HG03280 (cell line): ENCODE measurements around the gene PHF19.

ENCODE experiments used
- ATAC-seq: cut with Tn5 transposase; IDR thresholded peaks from one replicate; pipeline ENCODE4 v1.9.1; 2021; ENCODE audit warnings: mild to moderate bottlenecking, moderate library complexity; ENCODE audit not compliant: unreplicated experiment

The PHF19 gene

DNA sequence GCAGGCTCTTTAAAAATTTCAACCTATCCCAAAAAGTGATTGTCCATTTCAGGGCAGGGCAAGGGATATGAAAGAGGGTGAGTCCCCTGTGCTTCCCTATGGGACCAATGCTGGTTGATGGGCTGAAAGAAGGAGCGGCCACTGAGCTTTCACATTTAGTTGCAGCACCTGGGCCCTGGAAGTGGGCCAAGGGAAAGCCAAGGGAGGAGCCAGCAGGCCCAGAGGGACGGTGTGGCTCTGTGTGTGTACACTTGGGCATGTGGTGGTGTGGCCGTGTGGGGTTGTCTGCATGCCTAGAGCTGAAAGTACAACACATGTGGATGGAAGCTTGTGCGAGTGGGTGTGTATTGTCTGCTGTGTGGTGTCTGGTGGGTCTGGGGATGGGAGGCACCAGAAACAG is 20.3 kb downstream of the PHF19 start:
- no peak for ATAC-seq

- no peak for ATAC-seq
Observed at GRCh38 chr9:120855827-120856670, 20.9 kb downstream of the PHF19 start.

DNA sequence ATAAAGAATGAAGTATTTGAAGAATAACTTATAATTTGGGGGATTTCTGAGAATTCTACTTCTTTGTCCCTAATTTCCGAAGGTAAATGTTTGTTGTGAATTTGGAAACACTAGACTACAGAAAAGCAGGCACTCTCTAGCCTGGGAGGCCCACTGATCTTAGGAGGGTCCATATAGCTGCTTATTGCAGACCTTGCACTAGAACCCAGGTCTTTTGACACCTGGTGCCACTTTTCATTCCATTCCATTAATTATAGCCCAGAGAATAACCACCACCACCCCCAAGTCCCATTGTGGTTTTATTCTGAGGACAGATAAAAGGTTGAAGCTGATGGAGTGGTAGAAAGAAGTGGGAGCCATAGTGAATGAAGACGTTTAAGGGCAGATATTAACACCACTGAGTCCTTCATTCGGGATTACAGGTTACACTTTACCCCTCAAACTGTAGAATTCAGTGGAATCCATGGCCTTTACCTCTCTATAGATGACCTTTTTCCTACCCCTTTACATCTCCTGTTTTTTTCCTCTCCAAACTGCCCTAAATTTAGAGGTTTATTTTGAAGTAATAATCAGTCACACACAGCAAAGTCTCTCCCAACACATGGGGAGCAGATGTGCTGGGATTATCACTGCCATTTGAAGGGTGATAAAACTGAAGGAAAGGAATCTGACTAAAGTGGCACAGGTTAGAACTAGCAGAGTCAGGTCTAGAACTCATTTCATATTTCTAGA is 22.2 kb downstream of the PHF19 start:
- no peak for ATAC-seq

DNA sequence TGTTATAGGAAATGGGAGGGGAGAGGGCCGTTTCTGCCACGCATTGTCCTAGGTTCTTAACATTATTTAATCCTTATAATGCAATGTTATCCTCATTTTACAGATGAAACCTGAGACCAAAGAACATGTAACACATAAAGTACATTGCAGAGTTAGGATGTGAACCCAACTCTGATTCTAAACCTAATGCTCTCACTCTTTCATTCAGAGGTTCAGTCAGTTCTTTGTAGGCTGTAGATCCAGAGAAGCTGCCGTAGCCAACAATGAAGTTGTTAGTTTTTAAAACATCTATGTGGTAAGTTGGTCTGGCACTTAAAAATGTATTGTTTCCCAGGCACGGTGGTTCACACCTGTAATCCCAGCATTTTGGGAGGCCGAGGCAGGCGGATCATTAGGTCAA is 23.8 kb downstream of the PHF19 start:
- no peak for ATAC-seq

GRCh38 chr9:120852240-120853010 is 24.6 kb downstream of the PHF19 start:
- ATAC-seq: no peak

DNA sequence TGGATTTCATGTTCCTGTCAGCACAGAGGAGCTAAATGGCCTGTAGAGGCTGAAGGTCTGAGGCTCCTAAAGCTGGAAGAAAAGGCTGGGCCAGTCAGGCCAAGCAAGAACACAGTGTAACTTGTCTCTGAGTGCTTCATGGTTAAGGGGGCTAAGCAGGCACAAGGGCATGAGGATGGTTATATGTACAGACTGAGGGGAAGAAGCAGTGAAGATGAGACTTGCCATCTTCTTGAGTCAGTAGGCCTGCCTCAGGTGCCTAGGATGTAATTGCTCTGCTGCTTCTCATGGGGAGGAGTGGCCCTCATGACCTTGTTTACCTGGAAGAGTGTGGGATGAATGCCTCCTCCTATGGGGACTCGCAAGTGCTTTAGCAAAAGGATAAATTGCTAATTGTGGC is 25.5 kb downstream of the PHF19 start:
- ATAC-seq: no peak

DNA sequence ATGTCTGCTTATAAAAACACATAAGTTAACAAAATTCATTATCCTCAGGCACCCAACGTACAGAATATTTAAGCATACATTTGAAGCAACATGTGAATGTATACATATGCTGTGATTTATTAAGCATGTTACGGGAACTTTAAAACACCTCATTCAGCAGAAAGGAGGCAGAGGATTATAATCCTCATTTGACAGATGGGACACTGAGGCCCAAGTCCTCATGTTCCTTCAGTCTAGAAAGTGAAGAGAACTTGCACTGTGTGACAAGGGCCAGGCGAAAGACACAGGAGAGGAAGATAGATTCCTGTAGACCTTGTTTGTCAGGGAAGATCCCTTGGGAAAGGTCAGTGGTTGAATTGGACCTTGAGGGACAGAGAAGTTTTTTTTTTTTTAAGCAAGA is 26.7 kb downstream of the PHF19 start:
- ATAC-seq: no peak

DNA sequence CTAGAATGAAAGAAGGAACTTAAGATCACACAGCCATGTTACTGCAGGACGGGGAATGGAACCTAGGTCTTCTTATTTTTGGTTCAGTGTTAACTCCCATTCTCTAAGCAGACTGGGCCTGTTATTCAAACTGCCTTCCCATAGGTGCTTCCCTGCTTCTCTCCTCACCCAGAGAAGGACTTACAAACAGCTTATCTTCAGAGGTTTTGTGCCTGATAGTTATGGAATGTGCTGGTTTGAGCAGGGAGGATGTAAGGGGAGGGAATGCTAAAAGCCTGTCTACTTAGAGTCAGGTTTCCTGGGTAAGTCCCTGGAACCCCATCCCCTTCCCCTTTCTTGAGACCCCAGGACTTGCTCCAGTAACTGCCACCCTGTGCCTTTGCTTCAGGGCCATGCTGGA is 30.1 kb downstream of the PHF19 start:
- ATAC-seq: no peak

DNA sequence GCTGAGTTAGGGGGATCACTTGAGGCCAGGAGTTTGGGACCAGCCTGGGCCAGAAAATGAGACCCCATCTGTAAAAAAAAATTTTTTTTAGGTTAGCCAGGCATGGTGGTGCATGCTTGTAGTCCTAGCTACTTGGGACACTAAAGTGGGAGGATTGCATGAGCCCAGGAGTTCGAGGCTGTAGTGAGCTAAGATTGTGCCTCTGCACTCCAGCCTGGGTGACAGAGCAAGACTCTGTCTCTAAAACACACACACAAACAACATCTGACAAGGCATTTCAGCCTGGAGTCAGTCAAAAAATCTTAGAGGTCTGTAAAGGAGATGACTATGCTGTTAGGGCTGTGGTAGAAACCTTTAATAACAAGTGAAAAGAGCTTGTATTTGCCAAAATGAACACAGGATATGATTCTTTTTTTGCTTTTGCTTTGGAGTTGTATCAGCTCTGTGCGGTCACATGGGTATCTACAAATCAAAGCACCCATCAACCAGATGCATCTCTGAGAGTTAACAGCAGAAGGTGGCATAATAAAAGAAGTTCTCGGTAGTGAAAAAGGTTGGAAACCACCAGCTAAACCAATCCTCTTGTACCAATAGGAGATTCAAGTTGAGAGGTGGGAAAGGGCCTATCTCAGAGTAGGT is 30.6 kb downstream of the PHF19 start:
- no peak for ATAC-seq

DNA sequence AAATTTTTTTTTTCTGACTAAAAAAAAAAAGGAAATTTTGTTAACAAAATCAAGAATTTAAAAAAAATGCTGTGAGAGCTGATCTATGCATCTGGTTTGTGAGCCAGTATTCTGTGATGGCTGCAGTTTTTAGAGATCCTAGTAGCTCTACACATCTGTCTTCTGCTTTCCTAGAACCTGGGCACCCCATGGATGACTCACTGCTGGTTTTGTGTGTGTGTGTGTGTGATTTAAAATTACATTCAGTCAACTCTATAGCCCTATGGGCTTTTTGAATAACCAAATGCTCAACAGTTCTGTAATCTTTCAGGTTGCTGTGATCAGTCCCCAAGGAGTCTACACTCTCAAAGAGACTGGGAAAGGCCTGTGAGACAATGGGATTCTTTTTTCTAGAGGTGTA is 31.7 kb downstream of the PHF19 start:
- no peak for ATAC-seq

DNA sequence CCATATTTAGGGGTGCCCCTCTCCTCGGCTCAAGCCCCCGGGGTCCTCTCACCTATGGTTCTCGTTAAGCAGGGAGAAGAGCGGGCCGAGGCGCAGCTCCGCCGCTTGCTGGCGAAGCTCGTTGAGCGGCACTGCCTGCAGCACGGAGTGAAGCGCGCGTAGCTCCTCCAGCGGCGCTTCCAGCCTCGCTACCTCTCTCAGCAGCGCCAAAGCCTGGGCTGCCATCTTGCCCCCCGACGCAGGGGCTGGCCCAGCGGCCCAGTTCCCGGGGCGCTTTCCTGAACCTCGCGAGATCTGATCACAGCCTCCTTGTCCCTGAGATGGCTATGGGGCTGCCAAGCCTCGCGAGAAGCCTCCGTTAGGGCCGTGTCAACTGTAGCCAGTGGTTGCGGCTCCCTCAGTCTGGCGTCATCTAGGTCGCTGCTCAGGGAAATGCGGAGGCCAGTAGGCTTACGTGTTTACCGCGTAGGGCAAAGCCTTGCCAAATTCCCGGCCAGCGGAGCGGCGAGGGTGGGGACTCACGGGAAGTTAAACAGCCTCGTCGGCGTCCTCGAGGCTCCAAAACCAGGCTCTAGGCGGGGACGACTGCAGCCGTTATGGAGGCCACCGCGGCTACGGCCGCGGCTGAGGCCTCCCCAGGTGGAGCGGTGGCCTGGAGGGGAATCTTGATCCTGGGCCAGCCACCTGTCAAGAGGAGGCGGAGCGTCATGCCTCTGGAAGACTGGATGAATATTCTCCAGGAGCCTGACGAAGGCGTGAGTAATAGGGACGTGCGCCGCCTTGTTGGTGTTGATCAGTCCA is 34.1 kb downstream of the PHF19 start, which contains the start of gene PSMD5:
TSS of gene PSMD5 (minus strand) at position 238 of the 801 bp plus-strand sequence. CDS start at position 225, 13 bp downstream.
- peak; percentile 99 for ATAC-seq

GRCh38 chr9:120841930-120842684 is 34.9 kb downstream of the PHF19 start:
- peak; percentile 7 for ATAC-seq

DNA sequence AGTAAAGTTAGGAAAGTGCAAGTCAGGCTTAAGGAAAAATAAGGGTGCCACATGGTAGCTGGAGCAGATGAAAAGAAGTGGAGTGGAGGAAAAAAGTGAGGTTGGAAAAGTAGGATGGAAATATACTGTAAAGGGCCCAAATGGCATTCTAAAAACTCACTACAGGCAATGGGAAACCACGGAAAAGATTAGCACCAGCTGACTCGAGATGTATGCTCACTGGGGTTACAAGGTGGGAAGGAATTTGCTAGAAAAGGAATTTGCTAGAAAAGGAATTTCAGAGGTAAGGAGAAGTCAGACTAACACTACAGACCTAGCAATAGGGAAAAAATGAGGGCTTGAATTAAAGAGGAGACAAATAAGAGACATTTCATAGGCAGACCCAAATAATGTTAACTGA is 37.8 kb downstream of the PHF19 start:
- no peak for ATAC-seq

DNA sequence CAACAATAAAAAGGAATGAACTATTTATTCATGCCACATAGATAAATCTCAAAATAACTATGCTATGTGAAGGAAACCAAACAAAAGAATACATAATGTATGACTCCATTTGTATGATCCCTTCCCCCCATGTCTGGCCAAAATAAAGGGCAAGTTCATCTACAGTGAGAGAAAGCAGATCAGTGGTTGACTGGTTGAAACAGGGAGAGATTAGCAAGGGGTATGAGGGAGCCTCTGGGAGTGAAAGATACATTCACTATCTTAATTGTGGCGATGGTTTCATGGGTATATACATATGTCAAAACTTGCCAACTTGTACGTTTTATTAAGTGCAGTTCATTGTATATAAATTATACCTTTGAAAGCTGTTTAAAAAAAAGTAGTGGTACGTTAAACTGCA is 39.1 kb downstream of the PHF19 start:
- no peak for ATAC-seq

DNA sequence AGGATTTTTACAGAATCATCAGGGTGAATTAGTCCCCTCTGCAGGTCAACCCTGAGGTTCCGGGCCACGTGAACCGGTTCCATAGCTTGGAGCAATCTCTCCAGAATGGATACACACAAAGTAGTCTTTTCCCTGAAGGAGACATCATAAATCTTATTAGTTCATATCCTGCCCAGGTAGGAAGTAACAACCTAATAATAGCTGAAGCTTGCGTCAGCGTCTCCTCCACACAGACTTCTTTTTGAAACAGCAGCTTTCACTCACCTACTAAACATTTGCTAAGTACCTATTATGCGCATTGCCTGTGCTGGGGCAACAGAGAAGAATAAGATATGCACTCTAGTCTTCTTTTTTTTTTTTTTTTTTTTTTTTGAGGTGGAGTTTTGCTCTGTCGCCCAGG is 43.7 kb downstream of the PHF19 start:
- ATAC-seq: no peak

DNA sequence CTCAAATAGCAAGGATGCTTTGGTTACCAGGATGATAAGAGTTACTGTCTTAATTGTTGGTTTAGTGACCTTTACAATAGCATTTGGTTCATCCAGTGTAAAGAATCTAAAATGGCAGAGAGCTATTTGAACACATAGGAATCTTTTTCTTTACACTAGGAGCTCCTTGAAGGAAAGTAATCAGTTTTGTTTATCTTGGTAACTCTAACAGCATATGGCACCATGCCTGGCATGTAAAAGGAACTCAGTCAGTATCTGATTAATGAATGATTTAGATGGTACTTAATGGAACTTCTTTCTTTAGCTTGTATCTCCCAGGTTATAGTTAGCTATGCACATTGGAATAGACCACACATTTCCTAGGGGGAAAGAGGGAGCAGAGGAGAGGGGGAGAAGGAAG is 44.2 kb downstream of the PHF19 start:
- ATAC-seq: no peak

- no peak for ATAC-seq
Observed at GRCh38 chr9:120830865-120831264, 46.1 kb downstream of the PHF19 start.

GRCh38 chr9:120830151-120830550 is 46.8 kb downstream of the PHF19 start:
- no peak for ATAC-seq

- ATAC-seq: no peak
Observed at GRCh38 chr9:120829650-120830049, 47.3 kb downstream of the PHF19 start.
